AML-193 (cell line): ENCODE measurements around the gene MTHFD1L.

Experiments used
- DNase-seq, 2 experiments: peaks; one replicate each; lab custom pipeline; 2025; lab: John Stamatoyannopoulos, UW

The MTHFD1L gene

DNA sequence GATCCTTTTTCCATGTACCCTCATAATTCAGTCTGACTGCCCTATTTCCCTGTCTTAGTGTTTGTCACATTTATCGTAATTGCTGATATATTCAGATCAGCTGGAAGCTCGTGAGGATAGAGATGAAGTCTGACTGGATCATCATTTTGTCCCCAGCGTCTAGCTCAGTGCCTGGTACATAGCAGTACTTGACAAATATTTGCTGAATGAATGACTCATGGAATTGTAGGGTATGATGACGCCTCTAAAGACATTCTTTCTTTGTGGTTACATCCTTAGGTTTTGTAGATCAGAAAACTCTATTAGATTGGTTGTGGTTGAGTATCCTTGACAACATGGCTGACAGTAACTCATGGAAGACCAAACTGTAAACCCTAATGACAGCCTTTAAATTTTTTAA lies 68.9 kb downstream of the MTHFD1L start:
- no peak for DNase-seq

DNA sequence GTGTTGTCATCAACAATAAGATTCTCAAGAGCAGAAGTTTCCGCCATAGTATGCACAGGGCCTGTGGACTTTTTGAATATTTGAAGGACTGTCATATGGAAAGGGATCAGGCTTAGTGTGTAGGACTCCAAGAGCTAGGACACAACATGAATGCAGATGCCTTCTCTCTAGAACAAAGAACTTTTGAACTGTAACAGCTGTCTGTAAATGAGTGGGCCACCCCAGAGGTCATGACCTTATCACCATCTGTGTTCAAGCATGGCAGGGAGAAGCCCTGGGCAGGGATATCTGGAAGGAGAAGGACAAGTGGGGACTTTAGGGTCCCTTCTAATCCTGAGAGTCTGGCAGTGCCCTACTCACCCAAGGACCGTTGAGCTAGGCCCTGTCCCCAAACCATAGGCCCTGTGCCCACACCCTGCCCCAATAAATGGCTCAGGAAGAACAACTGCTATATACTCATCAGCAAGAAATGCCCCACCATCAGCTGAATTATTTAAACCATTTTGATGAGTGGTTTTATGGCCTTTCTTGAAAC lies 70.6 kb downstream of the MTHFD1L start:
- DNase-seq = no peak

GRCh38 chr6:150937132-150937906 lies 71.8 kb downstream of the MTHFD1L start:
- DNase-seq = no peak

DNA sequence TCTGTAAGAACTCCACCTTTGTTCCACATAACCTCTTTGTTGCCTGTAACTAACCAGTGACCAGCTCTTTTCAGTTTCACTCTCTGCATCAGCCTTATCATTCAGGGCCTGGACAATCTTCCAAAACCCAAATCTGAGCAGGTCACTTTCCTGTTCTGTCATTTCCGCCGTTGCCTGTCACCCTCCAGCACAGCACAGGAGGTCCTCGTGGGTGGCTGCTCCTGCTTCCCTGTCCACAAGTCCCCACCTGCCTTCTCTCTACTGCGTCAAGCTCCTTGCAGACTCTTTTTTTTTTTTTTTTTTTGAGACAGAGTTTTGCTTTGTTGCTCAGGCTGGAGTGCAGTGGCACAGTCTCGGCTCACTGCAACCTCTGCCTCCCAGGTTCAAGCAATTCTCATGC lies 73.9 kb downstream of the MTHFD1L start:
- no peak for DNase-seq

DNA sequence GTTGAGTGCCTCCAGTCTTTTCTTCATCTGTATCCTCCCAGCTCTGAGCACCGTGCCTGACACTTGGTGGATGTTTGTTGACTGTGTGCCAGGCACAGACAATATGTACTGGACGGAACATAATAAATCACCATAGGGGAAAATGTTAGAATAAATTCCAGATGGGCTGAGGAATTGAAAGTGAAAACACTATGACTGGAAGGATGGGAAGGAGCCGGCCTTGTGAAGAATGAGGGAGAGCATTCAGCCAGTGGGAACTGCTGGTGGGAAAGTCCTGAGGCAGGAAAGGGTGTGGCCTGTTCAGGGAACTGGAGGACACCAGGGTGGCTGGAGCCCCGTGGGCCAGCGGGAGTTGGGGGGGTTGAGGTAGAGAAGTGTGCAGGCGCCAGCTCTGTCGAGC lies 75.4 kb downstream of the MTHFD1L start:
- DNase-seq = no peak

- no peak for DNase-seq
Measured at GRCh38 chr6:150949526-150949925, 84.0 kb downstream of the MTHFD1L start.

- no peak for DNase-seq
Measured at GRCh38 chr6:150953851-150954250, 88.3 kb downstream of the MTHFD1L start.

GRCh38 chr6:150959166-150959565 lies 93.7 kb downstream of the MTHFD1L start:
- no peak for DNase-seq

DNA sequence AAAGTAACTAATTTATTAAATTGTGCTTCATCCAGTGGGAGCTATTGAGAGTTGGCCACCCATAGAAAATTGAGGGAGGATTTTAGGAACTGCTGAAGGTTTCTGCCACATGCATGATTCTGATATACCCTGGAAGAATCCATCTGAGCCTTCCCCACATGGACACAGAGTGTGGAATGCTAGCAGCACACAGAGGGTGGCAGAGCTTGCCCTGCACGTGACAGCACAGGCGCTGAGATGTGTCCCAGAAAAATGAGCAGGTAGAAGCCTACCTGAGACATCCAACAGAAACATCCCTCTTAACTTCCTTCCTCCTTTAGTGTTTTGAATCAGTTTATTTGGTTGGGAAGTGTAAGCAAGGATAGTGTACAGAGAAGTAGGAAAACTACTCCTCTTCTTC lies 96.9 kb downstream of the MTHFD1L start:
- DNase-seq = no peak

DNA sequence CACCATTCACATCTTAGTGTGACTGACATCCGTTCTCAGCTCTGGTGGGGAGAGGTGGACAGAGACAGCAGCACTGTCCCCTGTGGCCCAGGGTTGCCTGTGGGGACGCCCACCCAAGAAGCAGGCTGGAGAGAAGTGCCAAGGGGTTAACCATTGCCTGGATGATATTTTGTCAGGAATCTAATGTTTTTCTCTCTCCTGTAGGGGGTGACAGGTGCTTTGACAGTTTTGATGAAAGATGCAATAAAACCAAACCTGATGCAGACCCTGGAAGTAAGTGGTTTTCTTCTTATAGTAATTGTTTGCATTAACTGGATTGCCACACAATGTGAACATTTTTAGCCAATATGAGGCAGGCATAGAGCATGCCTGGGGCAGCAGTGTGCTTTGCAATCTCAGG lies 99.3 kb downstream of the MTHFD1L start:
- no peak for DNase-seq

- DNase-seq = no peak
Measured at GRCh38 chr6:150966786-150967185, 101.3 kb downstream of the MTHFD1L start.

DNA sequence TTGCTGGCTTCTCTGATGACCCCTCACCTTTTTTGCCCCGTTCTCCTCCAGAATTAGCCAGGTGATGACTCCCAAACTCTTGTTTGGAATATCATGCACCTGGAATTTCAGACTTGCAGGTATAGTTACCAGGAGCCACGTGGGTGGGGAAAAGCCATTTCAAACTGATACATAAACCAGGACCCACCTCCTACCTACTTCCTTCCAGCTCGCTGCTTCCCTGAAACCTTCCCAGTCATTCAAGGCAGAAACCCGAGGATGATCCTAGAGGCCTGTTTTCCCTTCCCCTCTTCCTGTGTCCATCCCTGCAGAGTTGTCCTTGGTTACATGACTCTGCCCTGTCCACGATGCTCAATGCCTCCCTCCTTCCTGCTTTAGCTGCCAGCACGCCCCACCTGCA lies 101.9 kb downstream of the MTHFD1L start:
- no peak for DNase-seq

DNA sequence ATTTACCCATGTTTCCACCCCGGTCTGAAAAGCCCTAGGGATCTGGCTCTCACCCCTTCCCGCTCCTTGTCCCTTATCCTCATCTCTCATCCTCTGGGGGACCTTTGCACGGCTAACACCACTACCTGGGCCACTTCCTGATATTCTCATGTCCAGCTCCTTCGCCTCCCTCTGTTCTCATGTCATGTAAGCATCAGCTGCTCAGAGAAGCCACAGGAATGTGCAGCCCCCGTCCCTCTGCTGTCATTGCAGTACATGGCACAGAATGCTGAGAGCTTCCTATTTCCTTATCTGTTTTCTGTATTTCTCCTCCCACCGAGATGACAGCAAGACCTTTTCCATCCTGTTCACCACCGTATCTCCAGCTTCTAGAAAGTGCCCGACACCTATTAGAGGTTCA lies 102.4 kb downstream of the MTHFD1L start:
- no peak for DNase-seq

DNA sequence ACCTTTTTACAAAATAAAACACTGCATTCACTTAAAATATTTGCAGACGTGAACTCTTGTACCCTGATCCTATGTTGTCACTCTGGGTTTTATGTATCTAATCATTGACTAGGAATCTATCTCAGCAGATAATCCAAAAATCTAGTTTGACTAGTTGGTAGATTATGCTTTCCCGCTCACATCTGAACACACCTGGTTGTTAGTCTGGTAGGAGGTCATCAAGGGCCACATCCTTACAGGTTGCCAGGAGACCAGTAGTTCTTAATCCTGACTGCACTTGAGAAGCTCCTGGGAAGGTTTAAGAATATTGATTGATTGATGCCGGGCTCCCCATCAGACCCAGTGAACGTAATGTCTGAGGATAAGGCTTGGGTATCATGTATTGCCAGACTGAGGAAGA lies 104.4 kb downstream of the MTHFD1L start:
- no peak for DNase-seq

DNA sequence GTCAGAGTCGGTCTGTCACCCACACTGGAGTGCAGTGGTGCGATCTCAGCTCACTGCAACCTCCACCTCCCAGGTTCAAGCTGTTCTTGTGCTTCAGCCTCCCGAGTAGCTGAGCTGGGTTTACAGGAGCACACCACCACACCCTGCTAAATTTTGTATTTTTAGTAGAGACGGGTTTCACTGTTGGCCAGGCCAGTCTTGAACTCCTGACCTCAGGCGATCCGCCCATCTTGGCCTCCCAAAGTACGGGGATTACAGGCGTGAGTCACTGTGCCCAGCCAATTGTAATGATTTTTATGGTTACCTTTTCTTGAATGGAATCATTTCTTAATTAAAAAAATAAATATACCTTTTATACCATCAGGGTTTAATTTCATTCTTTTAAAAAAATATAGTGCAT lies 105.7 kb downstream of the MTHFD1L start:
- no peak for DNase-seq

- DNase-seq = no peak
Measured at GRCh38 chr6:150975136-150975535, 109.6 kb downstream of the MTHFD1L start.

GRCh38 chr6:150977281-150977680 lies 111.8 kb downstream of the MTHFD1L start:
- no peak for DNase-seq

DNA sequence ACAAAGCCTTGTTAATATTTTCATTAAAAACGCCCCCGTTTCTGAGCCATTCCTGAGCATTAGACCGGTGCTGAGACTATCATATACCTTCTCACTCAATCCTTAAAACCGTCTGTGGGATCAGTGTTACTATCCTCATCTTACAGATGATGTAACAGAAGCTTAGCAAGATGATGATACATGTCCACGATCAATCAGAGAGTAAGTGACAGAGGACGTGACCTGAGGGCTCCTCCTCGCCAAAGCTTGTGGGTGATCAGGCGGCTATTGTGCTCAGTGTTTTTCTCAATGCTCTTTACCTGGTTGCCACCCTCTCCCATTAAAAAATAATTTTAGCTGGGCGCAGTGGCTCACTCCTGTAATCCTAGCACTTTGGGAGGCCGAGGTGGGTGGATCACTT lies 113.1 kb downstream of the MTHFD1L start:
- no peak for DNase-seq

DNA sequence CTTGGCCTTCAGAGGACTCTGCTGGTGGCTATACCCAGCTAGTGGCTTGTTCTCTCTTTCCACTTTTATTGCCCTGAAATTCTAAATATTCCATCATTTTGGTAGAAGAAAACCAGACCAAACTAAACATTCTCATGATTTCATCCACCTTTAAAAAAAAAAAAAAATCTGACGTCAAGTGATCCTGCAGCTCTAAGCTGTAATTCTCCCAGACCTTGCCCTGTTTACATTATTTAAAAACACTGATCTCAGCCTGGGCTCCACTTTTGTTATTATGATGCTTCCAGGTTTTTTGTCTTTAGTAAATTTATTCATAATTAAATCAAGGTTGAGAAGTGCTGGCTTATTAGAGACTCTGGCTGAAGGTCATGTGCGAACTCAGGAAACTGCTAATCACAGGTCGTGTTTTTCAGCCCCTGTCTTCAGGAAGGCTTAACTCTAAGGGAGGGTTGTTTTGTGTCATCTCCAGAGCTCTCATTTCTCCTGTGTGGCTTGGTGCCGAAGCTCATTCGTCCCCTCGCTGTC lies 114.4 kb downstream of the MTHFD1L start:
- no peak for DNase-seq

GRCh38 chr6:150981095-150981494 lies 115.6 kb downstream of the MTHFD1L start:
- no peak for DNase-seq

DNA sequence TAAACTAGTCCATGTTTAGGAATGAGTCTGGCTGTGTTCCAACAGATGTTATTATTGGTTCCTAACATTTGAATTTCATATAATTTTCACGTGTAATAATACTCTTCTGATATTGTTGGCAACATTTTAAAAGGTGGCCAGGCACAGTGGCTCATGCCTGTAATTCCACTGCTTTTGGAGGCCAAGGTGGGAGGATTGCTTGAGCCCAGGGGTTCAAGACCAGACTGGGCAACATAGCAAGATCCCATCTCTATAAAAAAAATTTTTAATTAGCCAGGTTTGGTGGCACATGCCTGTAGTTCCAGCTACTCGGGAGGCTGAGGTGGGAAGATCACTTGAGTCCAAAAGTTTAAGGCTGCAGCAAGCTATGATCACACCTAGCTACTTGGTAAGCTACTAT lies 116.2 kb downstream of the MTHFD1L start:
- no peak for DNase-seq

- DNase-seq = no peak
Measured at GRCh38 chr6:150987371-150987828, 121.9 kb downstream of the MTHFD1L start.

GRCh38 chr6:150987855-150988464 lies 122.5 kb downstream of the MTHFD1L start:
- no peak for DNase-seq
